Measurements from ENCODE around the gene MSX2. TPM values are rescaled to one million over a fixed set of nuclear protein-coding genes. Genes with fewer than 3 reads are reported as not detected.
A peak's percentile ranks its signal among the peaks of the same experiment; 100 is the strongest.

Gene MSX2
- total RNA-seq, 1 experiment from 2014 or later: not detected

DNA sequence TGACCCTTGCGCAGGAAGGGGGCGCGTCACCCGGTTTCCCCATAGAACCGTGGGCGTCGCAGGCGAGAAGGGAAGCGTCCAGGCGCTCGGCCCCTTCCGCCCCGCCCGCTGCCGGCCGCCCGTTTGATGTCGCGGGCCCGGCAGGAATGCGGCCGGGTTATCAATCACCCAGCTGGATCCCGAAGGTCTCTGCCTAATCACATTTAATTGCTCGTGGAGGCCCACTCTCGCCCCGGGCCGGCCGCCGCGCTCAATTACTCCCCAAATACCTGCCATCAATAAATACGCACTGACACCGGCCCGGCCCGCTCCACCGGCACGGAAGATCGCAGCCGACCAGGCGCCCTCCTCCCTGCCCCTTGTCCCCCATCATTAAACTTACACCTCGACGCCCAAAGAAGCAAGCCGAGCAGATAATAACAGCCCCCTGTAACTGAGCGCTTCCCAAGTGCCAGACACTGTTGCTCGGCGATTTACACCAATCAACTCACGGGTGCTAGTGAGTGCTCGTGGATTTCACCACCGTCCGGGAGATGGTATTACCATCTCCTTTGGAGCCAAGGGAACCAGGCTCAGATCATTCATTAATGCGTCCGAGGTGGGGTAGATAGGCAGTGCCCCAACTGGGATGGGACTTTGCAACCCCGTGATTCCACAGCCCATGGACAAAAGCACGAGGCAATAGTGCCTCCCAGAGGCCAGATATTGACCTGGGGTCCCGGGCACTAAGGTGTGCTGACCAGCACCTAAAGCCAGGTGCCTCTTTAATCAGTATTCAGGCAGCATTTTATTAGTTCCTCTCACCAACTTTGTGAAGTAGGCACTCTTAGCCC, 11.3 kb downstream of the MSX2 start:
- Histone ChIP-seq H3K4me1 (ENCODE audit: low read length) (no peaks in the 10 kb centered on the region), H3K9me2 (replicated peaks; ENCODE audit: insufficient read depth, low read length) (no peaks in the 10 kb centered on the region), H3K27me3 (ENCODE audit: low read length) (no peaks in the 10 kb centered on the region), H4K20me1 (ENCODE audit: insufficient read depth, low read depth, low read length) (no peaks in the 10 kb centered on the region), H3K4me2 (ENCODE audit: low read depth, low read length, poor library complexity, severe bottlenecking) (no peak overlapping the region), H3K36me3 (ENCODE audit: insufficient read depth, low read length) (no peaks in the 10 kb centered on the region), H3K79me2 (ENCODE audit: low read length) (no peaks in the 10 kb centered on the region), H3K4me3 (ENCODE audit: low read length) (no peak overlapping the region), H3K9me3 (ENCODE audit: low read length) (no peaks in the 10 kb centered on the region), H3K27ac (ENCODE audit: low read length) (no peak overlapping the region), H2AFZ (ENCODE audit: low read length) (no peak overlapping the region), H3K9ac (ENCODE audit: low read length) (no peak overlapping the region)
- DNase-seq: peak; percentile 53

DNA sequence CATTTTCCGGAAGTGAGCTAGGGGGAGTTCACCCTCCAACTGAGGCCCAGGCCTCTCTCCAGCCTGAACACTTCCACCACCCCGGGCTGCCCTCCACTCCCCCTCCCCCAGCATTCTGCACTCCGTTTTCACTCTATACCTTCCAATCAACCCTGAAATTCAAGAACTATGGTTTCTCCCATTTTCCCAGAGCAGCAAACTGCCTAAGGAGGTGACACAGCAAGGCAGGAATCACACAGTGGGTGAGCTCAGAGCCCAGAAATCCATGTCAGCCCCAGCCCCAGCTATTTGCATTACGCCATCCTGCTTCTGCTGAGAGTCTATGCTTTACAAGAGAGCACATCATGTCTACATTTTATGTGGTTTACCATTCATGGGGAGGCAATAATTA, 11.9 kb downstream of the MSX2 start:
- Histone ChIP-seq H4K20me1 (ENCODE audit: insufficient read depth, low read depth, low read length) (no peaks in the 10 kb centered on the region), H3K36me3 (ENCODE audit: insufficient read depth, low read length) (no peaks in the 10 kb centered on the region), H2AFZ (ENCODE audit: low read length) (no peak overlapping the region), H3K79me2 (ENCODE audit: low read length) (no peaks in the 10 kb centered on the region), H3K9me3 (ENCODE audit: low read length) (no peaks in the 10 kb centered on the region), H3K9ac (ENCODE audit: low read length) (no peak overlapping the region), H3K4me3 (ENCODE audit: low read length) (no peak overlapping the region), H3K9me2 (replicated peaks; ENCODE audit: insufficient read depth, low read length) (no peaks in the 10 kb centered on the region), H3K4me2 (ENCODE audit: low read depth, low read length, poor library complexity, severe bottlenecking) (no peak overlapping the region), H3K27me3 (ENCODE audit: low read length) (no peaks in the 10 kb centered on the region), H3K27ac (ENCODE audit: low read length) (no peak overlapping the region), H3K4me1 (ENCODE audit: low read length) (no peaks in the 10 kb centered on the region)
- no peak for DNase-seq

DNA sequence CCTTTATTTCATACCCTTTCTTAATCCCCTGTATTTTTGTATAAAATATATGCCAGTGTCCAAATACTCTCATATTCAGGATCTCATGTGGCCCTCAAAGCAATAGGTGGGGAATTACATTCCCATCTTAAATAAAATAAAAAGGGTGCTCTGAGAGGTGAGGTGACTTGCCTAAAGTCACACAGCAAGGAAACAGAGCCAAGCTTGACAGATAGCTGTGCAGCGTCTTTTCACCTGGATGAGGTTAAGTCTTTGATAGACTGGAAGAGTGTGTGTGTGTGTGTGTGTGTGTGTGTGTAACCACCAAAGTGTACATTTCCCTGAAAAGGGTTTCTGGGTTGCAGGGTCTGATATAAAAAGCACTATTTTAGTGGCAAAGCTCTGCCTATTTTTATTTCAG, 12.4 kb downstream of the MSX2 start:
- H3K36me3 ChIP-seq (ENCODE audit: insufficient read depth, low read length): no peaks in the 10 kb centered on the region
- no peaks in the 10 kb centered on the region for H3K9me2 ChIP-seq (replicated peaks; ENCODE audit: insufficient read depth, low read length)

DNA sequence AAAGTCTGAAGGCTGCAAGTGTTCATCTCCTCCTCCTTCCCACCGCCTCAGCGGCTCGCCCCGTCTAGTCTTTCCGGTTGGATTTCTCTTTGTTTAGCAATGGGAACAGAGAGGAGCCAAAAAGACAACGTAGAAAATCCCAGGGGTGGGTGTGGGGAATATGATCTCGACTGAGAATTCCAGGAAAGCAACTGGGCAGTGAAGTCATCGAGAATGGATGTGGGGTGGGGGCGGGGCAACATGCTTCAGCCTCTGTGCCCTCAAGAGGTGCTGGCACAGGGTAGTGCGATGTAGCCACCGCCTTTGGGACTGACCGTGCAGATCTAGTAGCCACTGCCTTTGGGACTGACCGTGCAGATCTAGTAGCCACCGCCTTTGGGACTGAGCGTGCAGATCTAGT, 12.9 kb downstream of the MSX2 start:
- Histone ChIP-seq H3K27ac (ENCODE audit: low read length) (no peak overlapping the region), H3K79me2 (ENCODE audit: low read length) (no peaks in the 10 kb centered on the region), H3K27me3 (ENCODE audit: low read length) (no peaks in the 10 kb centered on the region), H3K4me3 (ENCODE audit: low read length) (no peak overlapping the region), H3K9me2 (replicated peaks; ENCODE audit: insufficient read depth, low read length) (no peaks in the 10 kb centered on the region), H3K9me3 (ENCODE audit: low read length) (no peaks in the 10 kb centered on the region), H3K36me3 (ENCODE audit: insufficient read depth, low read length) (no peaks in the 10 kb centered on the region), H3K4me1 (ENCODE audit: low read length) (no peaks in the 10 kb centered on the region), H2AFZ (ENCODE audit: low read length) (no peak overlapping the region), H3K4me2 (ENCODE audit: low read depth, low read length, poor library complexity, severe bottlenecking) (no peak overlapping the region), H3K9ac (ENCODE audit: low read length) (no peak overlapping the region), H4K20me1 (ENCODE audit: insufficient read depth, low read depth, low read length) (no peaks in the 10 kb centered on the region)
- no peak for DNase-seq

More for the DNA sequence above, 12.4 kb downstream of the MSX2 start:
- H4K20me1 ChIP-seq (ENCODE audit: insufficient read depth, low read depth, low read length): no peaks in the 10 kb centered on the region
- no peak overlapping the region for H3K4me3 ChIP-seq (ENCODE audit: low read length)
- H3K27ac ChIP-seq (ENCODE audit: low read length): no peak overlapping the region
- no peak overlapping the region for H2AFZ ChIP-seq (ENCODE audit: low read length)
- DNase-seq: no peak
- H3K9me3 ChIP-seq (ENCODE audit: low read length): no peaks in the 10 kb centered on the region
- H3K9ac ChIP-seq (ENCODE audit: low read length): no peak overlapping the region
- H3K79me2 ChIP-seq (ENCODE audit: low read length): no peaks in the 10 kb centered on the region
- H3K4me2 ChIP-seq (ENCODE audit: low read depth, low read length, poor library complexity, severe bottlenecking): no peak overlapping the region
- H3K4me1 ChIP-seq (ENCODE audit: low read length): no peaks in the 10 kb centered on the region
- H3K27me3 ChIP-seq (ENCODE audit: low read length): no peaks in the 10 kb centered on the region

DNA sequence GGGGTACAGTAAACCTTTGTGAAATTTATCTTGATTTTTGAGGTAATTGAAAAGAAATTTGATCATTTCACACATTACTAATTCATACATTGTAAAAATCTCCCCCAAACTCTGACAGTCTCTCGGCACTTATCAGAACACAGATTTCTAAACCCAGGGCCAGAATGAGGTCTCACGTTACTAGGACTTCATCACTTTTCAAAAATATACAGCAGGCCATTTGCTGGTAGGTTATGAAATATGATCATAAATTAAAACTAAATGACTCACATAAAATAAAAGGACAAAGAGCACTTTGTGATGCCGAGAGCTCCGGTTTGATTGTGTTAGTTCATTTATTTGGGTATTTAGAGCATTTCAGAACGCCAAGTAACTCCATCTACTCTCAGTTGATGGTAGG, 17.0 kb downstream of the MSX2 start:
- Histone ChIP-seq H3K79me2 (ENCODE audit: low read length) (no peaks in the 10 kb centered on the region), H3K4me2 (ENCODE audit: low read depth, low read length, poor library complexity, severe bottlenecking) (no peak overlapping the region), H3K27ac (ENCODE audit: low read length) (no peak overlapping the region), H3K9ac (ENCODE audit: low read length) (no peak overlapping the region), H2AFZ (ENCODE audit: low read length) (no peak overlapping the region), H3K4me1 (ENCODE audit: low read length) (no peaks in the 10 kb centered on the region), H3K27me3 (ENCODE audit: low read length) (no peaks in the 10 kb centered on the region), H3K36me3 (ENCODE audit: insufficient read depth, low read length) (no peaks in the 10 kb centered on the region), H3K4me3 (ENCODE audit: low read length) (no peak overlapping the region), H4K20me1 (ENCODE audit: insufficient read depth, low read depth, low read length) (no peaks in the 10 kb centered on the region), H3K9me3 (ENCODE audit: low read length) (no peaks in the 10 kb centered on the region), H3K9me2 (replicated peaks; ENCODE audit: insufficient read depth, low read length) (no peaks in the 10 kb centered on the region)
- no peak for DNase-seq

DNA sequence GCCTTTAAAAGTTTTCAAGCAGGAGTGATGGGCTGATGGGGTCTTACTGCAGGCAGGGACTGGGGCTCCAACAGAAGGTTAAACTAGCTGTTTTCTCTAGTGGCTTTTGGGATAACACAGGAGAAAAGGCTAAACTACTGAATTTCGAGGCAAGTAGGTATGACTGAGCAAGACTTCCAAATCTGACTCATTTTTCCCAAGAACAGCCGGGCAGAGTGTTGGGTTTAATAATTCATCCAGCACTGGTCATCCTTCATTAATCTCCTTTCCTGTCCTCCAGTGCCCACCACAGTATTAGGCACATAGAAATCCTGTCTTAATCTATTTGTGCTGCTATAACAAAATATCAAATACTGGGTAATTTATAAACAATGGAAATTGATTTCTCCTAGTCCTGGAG, 20.5 kb downstream of the MSX2 start:
- H3K4me3 ChIP-seq (ENCODE audit: low read length): no peak overlapping the region
- H3K9me3 ChIP-seq (ENCODE audit: low read length): no peaks in the 10 kb centered on the region
- H4K20me1 ChIP-seq (ENCODE audit: insufficient read depth, low read depth, low read length): no peaks in the 10 kb centered on the region
- H3K4me2 ChIP-seq (ENCODE audit: low read depth, low read length, poor library complexity, severe bottlenecking): no peak overlapping the region
- H3K27me3 ChIP-seq (ENCODE audit: low read length): no peaks in the 10 kb centered on the region
- no peaks in the 10 kb centered on the region for H3K79me2 ChIP-seq (ENCODE audit: low read length)
- no peak overlapping the region for H3K27ac ChIP-seq (ENCODE audit: low read length)
- H3K36me3 ChIP-seq (ENCODE audit: insufficient read depth, low read length): no peaks in the 10 kb centered on the region
- DNase-seq: no peak
- no peak overlapping the region for H2AFZ ChIP-seq (ENCODE audit: low read length)
- no peaks in the 10 kb centered on the region for H3K4me1 ChIP-seq (ENCODE audit: low read length)
- no peaks in the 10 kb centered on the region for H3K9me2 ChIP-seq (replicated peaks; ENCODE audit: insufficient read depth, low read length)
- H3K9ac ChIP-seq (ENCODE audit: low read length): no peak overlapping the region

DNA sequence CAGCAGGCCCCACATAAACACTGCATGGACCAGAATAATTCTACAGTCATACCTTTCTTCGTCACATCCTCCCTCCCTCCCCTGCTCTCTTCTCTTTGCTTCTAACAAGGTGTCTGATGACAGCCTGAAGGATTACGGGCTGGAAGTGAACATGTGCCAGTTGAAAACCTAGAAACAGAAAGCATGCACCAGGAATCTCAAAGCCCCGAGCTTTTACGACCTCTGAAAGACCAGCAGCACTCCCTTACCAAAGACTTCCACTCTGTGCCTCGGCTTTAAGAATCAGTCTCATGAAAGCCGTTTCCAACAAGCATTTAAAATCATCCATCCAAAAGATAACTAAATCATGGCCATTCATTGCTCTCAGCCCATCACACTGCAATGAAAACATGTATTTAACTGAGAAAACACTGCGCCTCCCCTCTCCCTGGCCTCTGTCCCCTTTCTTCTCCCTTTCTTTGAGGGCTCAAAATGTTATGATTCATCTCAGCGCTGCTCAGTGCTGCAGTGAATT, 21.3 kb downstream of the MSX2 start:
- Histone ChIP-seq H3K4me2 (ENCODE audit: low read depth, low read length, poor library complexity, severe bottlenecking) (no peak overlapping the region), H3K36me3 (ENCODE audit: insufficient read depth, low read length) (no peaks in the 10 kb centered on the region), H2AFZ (ENCODE audit: low read length) (no peak overlapping the region), H3K27ac (ENCODE audit: low read length) (no peak overlapping the region), H3K27me3 (ENCODE audit: low read length) (no peaks in the 10 kb centered on the region), H3K4me1 (ENCODE audit: low read length) (no peaks in the 10 kb centered on the region), H3K4me3 (ENCODE audit: low read length) (no peak overlapping the region), H3K9ac (ENCODE audit: low read length) (no peak overlapping the region), H3K9me2 (replicated peaks; ENCODE audit: insufficient read depth, low read length) (no peaks in the 10 kb centered on the region), H4K20me1 (ENCODE audit: insufficient read depth, low read depth, low read length) (no peaks in the 10 kb centered on the region), H3K9me3 (ENCODE audit: low read length) (no peaks in the 10 kb centered on the region), H3K79me2 (ENCODE audit: low read length) (no peaks in the 10 kb centered on the region)
- no peak for DNase-seq

DNA sequence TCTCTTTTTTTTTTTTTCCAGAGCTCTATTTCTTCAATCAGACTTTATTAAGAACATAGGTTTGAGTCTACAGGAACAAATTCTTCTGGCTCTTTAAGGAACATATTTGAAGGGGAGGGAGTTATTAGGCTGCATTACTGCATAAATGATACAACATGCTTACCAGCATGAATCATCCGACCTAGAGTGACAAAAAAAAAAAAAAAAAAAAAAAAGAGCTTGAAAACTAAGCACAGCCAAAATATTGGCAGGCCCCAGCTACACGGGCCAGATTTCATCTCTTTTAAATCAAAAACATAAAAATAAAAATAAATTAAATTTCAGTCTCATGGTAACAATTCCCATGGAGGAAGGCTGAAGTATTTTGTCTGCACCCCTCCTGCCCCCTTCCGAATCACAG, 26.3 kb downstream of the MSX2 start:
- Histone ChIP-seq H3K4me2 (ENCODE audit: low read depth, low read length, poor library complexity, severe bottlenecking) (no peak overlapping the region), H3K36me3 (ENCODE audit: insufficient read depth, low read length) (no peaks in the 10 kb centered on the region), H3K4me3 (ENCODE audit: low read length) (no peak overlapping the region), H3K9me3 (ENCODE audit: low read length) (no peaks in the 10 kb centered on the region), H4K20me1 (ENCODE audit: insufficient read depth, low read depth, low read length) (no peaks in the 10 kb centered on the region), H3K27ac (ENCODE audit: low read length) (no peak overlapping the region), H3K9ac (ENCODE audit: low read length) (no peak overlapping the region), H2AFZ (ENCODE audit: low read length) (no peak overlapping the region), H3K79me2 (ENCODE audit: low read length) (no peaks in the 10 kb centered on the region), H3K9me2 (replicated peaks; ENCODE audit: insufficient read depth, low read length) (no peaks in the 10 kb centered on the region), H3K27me3 (ENCODE audit: low read length) (no peaks in the 10 kb centered on the region), H3K4me1 (ENCODE audit: low read length) (no peaks in the 10 kb centered on the region)
- no peak for DNase-seq

All from Karpas-422 (cell line).